ENCODE results near the gene AICDA. TPM values are rescaled to one million over a fixed set of nuclear protein-coding genes. Genes with fewer than 3 reads are reported as not detected.
"Not testable (repeated sequence)": the region's sequence is repeated elsewhere in the genome, so short reads cannot be mapped to it uniquely, and the experiment has no call there.

The AICDA gene
- total RNA-seq, 6 experiments from 2014 or later, result not detected

- Mint-ChIP-seq H3K27ac (no peak overlapping the region), H3K4me3 (no peak overlapping the region), H3K27me3 (ENCODE audit: insufficient read depth) (peaks cover 3% of the 10 kb centered on the region; the same call in 1 of the 2 replicates), H3K4me1 (ENCODE audit: low read depth) (no peaks in the 10 kb centered on the region), H3K9me3 (peaks cover 5% of the 10 kb centered on the region; the same call in 1 of the 2 replicates), H3K36me3 (ENCODE audit: low read depth) (no peaks in the 10 kb centered on the region)
- no peak for DNase-seq
- no peak for TF ChIP-seq CTCF (IDR thresholded peaks at IDR 0.05)
Observed at GRCh38 chr12:8596561-8596960, 16.1 kb downstream of the AICDA start.

GRCh38 chr12:8594072-8594471 lies 18.6 kb downstream of the AICDA start:
- Mint-ChIP-seq H3K27ac (no peak overlapping the region), H3K9me3 (peaks cover under 1% of the 10 kb centered on the region; the same call in 1 of the 2 replicates), H3K4me3 (no peak overlapping the region), H3K36me3 (ENCODE audit: low read depth) (no peaks in the 10 kb centered on the region), H3K27me3 (ENCODE audit: insufficient read depth) (peaks cover 4% of the 10 kb centered on the region), H3K4me1 (ENCODE audit: low read depth) (no peaks in the 10 kb centered on the region)
- DNase-seq, result no peak
- no peak for TF ChIP-seq CTCF (IDR thresholded peaks at IDR 0.05)

- Mint-ChIP-seq H3K4me3 (no peak overlapping the region), H3K4me1 (ENCODE audit: low read depth) (no peaks in the 10 kb centered on the region), H3K36me3 (ENCODE audit: low read depth) (no peaks in the 10 kb centered on the region), H3K27ac (no peak overlapping the region), H3K27me3 (ENCODE audit: insufficient read depth) (peaks cover 4% of the 10 kb centered on the region), H3K9me3 (peaks cover 4% of the 10 kb centered on the region; the same call in 1 of the 2 replicates)
- DNase-seq, result no peak
- no peak for TF ChIP-seq CTCF (IDR thresholded peaks at IDR 0.05)
Observed at GRCh38 chr12:8593246-8593645, 19.4 kb downstream of the AICDA start.

GRCh38 chr12:8590842-8591545 lies 21.7 kb downstream of the AICDA start:
- Mint-ChIP-seq H3K4me1 (ENCODE audit: low read depth) (no peaks in the 10 kb centered on the region), H3K9me3 (peaks cover 4% of the 10 kb centered on the region; the same call in 1 of the 2 replicates), H3K27ac (no peak overlapping the region), H3K27me3 (ENCODE audit: insufficient read depth) (peaks cover 5% of the 10 kb centered on the region), H3K4me3 (no peak overlapping the region), H3K36me3 (ENCODE audit: low read depth) (no peaks in the 10 kb centered on the region)
- TF ChIP-seq CTCF (IDR thresholded peaks at IDR 0.05), result no peak
- DNase-seq, result no peak

GRCh38 chr12:8589679-8590078 lies 23.0 kb downstream of the AICDA start:
- Mint-ChIP-seq H3K36me3 (ENCODE audit: low read depth) (no peaks in the 10 kb centered on the region), H3K9me3 (peaks cover 4% of the 10 kb centered on the region; the same call in 1 of the 2 replicates), H3K27me3 (ENCODE audit: insufficient read depth) (peaks cover 5% of the 10 kb centered on the region), H3K4me3 (no peak overlapping the region), H3K4me1 (ENCODE audit: low read depth) (no peaks in the 10 kb centered on the region), H3K27ac (no peak overlapping the region)
- DNase-seq, result no peak
- TF ChIP-seq CTCF (IDR thresholded peaks at IDR 0.05), result no peak

- not testable (repeated sequence) for H3K36me3 Mint-ChIP-seq (ENCODE audit: low read depth)
Observed at GRCh38 chr12:8584478-8584877, 28.2 kb downstream of the AICDA start.

More at GRCh38 chr12:8584478-8584877, 28.2 kb downstream of the AICDA start:
- H3K27me3 Mint-ChIP-seq (ENCODE audit: insufficient read depth); H3K4me1 Mint-ChIP-seq (ENCODE audit: low read depth); H3K9me3 Mint-ChIP-seq; DNase-seq; H3K4me3 Mint-ChIP-seq; H3K27ac Mint-ChIP-seq: not testable (repeated sequence)

Measured in HFFc6 (cell line).